NCI-H1417 treated with DMSO at 0.1 percent for 48 hours (cell line): ENCODE measurements around the gene NECTIN3.

Experiments used
- DNase-seq: peaks from one replicate; lab custom pipeline; 2025; lab: John Stamatoyannopoulos, UW

Gene NECTIN3

GRCh38 chr3:111210003-111210711 lies 138.5 kb downstream of the NECTIN3 start:
- no peak for DNase-seq

GRCh38 chr3:111210866-111211564 lies 139.4 kb downstream of the NECTIN3 start:
- no peak for DNase-seq

- no peak for DNase-seq
These were observed 140.9 kb downstream of the NECTIN3 start for GRCh38 chr3:111212511-111212910.

GRCh38 chr3:111215481-111215880 lies 143.9 kb downstream of the NECTIN3 start:
- no peak for DNase-seq

- DNase-seq, result no peak
These were observed 147.0 kb downstream of the NECTIN3 start for GRCh38 chr3:111218615-111219014.

- DNase-seq, result no peak
These were observed 155.6 kb downstream of the NECTIN3 start for GRCh38 chr3:111227216-111227615.

- no peak for DNase-seq
These were observed 157.7 kb downstream of the NECTIN3 start for GRCh38 chr3:111229301-111229700.

- no peak for DNase-seq
These were observed 165.5 kb downstream of the NECTIN3 start for GRCh38 chr3:111236836-111237713.

GRCh38 chr3:111237946-111238345 lies 166.3 kb downstream of the NECTIN3 start:
- DNase-seq, result no peak

- DNase-seq, result no peak
These were observed 167.3 kb downstream of the NECTIN3 start for GRCh38 chr3:111238885-111239284.

- no peak for DNase-seq
These were observed 170.3 kb downstream of the NECTIN3 start for GRCh38 chr3:111241960-111242359.
